ENCODE measurements around the gene CD52. TPM values are rescaled to one million over a fixed set of nuclear protein-coding genes. Genes with fewer than 3 reads are reported as not detected.
"Not testable (repeated sequence)": the region's sequence is repeated elsewhere in the genome, so short reads cannot be mapped to it uniquely, and the experiment has no call there.

Gene CD52
- total RNA-seq, 4 donors from 2014 or later: 3.0 to 12.3 TPM; not detected in 2

DNA sequence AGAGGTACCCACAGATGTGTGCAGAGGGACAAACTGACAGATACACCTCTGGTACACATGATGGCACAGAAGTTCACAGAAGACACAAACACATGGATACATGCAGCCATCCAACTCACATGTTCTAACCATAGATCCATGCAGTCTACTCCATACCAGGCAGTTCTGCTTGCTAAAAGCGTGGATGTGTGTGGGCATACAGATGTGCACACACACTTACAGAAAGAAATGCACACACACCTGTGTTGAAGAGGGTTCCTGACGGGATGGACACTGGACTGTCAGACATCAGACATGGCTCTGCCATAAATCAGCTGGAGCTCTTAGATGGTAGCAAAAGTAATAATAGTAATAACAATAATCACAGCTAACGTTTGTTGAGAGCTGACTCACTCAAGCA, 6.8 kb downstream of the CD52 start:
- intact Hi-C loops (cut with DNase I): loop anchor here (5.0 kb wide), 1 partner anchor 47 kb away; no protein-coding TSS in a partner anchor
- no peaks in the 10 kb centered on the region for H3K27me3 ChIP-seq

DNA sequence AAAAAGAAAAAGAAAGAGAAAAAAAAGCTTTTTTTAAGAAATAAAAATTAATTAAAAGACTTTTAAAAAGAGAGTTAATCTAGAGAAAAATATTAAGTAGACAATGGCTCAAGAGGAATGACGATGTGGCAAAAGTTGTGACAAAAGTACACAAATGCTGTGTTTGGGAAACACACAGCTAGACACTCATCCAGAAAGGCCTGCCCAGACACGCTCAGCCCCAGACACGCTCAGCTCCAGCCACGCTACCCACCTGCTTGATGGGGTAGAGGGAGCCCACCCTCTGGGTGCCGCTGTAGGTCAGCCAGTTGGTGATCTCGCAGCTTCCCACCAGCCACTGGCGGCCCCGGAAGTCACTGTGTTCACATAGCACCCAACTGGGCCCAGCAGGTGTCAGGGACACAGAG, 10.2 kb downstream of the CD52 start:
- TF ChIP-seq POLR2A (IDR thresholded peaks at IDR 0.05): no peak
- TF ChIP-seq, protein P1, sequence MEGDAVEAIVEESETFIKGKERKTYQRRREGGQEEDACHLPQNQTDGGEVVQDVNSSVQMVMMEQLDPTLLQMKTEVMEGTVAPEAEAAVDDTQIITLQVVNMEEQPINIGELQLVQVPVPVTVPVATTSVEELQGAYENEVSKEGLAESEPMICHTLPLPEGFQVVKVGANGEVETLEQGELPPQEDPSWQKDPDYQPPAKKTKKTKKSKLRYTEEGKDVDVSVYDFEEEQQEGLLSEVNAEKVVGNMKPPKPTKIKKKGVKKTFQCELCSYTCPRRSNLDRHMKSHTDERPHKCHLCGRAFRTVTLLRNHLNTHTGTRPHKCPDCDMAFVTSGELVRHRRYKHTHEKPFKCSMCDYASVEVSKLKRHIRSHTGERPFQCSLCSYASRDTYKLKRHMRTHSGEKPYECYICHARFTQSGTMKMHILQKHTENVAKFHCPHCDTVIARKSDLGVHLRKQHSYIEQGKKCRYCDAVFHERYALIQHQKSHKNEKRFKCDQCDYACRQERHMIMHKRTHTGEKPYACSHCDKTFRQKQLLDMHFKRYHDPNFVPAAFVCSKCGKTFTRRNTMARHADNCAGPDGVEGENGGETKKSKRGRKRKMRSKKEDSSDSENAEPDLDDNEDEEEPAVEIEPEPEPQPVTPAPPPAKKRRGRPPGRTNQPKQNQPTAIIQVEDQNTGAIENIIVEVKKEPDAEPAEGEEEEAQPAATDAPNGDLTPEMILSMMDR (IDR thresholded peaks at IDR 0.05): no peak
- no peak for DNase-seq
- H3K4me3 ChIP-seq (replicated peaks in 1 of 3): no peak overlapping the region
- H3K27ac ChIP-seq: no peak overlapping the region
- intact Hi-C loops (cut with DNase I): no loop called here
- H3K9me3 ChIP-seq: no peaks in the 10 kb centered on the region
- H3K4me1 ChIP-seq: no peaks in the 10 kb centered on the region
- no peaks in the 10 kb centered on the region for H3K27me3 ChIP-seq
- no peaks in the 10 kb centered on the region for H3K36me3 ChIP-seq
- WGBS, 2 donors: 77 to 87% methylated on average over 8 of the region's 8 CpGs

More for the DNA sequence above, 6.8 kb downstream of the CD52 start:
- 83 to 86% methylated on average over 3 of the region's 3 CpGs for WGBS, 2 donors
- no peak for TF ChIP-seq POLR2A (IDR thresholded peaks at IDR 0.05)
- TF ChIP-seq, protein P1 (IDR thresholded peaks at IDR 0.05): no peak
- H3K27ac ChIP-seq: no peak overlapping the region
- H3K36me3 ChIP-seq: no peaks in the 10 kb centered on the region
- no peak for DNase-seq
- H3K4me3 ChIP-seq (replicated peaks in 1 of 3): no peak overlapping the region
- H3K9me3 ChIP-seq: no peaks in the 10 kb centered on the region
- H3K4me1 ChIP-seq: peaks cover 0 to 8% of the 10 kb centered on the region in 2 donors

DNA sequence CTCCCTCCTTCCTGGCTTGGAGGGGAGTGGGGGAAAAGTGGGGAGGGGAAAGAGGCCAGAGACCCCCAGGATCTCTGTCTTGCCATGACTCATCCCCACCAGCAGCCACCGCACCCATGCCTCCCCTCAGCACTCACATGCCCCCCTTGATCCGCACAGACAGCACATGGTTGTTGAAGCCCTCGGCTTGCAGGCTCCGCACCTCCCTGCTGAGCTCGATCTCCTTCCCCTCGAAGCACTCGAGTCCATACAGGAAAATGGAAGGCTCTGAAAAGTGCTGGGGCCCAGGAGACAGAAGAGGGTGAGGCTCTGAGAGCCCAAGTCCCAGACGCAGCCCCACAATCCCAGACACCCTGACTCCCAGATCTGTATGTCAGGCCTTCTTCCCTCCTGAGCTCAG, 10.8 kb downstream of the CD52 start:
- Histone ChIP-seq H3K27me3 (no peaks in the 10 kb centered on the region), H3K4me1 (no peaks in the 10 kb centered on the region), H3K27ac (no peak overlapping the region), H3K36me3 (no peaks in the 10 kb centered on the region), H3K9me3 (no peaks in the 10 kb centered on the region), H3K4me3 (replicated peaks in 1 of 3) (no peak overlapping the region)
- no peak for DNase-seq
- intact Hi-C loops (cut with DNase I): no loop called here
- TF ChIP-seq, protein P1 (IDR thresholded peaks at IDR 0.05): no peak
- TF ChIP-seq POLR2A (IDR thresholded peaks at IDR 0.05): no peak
- WGBS, 2 donors: 79 to 84% methylated on average over 8 of the region's 8 CpGs

DNA sequence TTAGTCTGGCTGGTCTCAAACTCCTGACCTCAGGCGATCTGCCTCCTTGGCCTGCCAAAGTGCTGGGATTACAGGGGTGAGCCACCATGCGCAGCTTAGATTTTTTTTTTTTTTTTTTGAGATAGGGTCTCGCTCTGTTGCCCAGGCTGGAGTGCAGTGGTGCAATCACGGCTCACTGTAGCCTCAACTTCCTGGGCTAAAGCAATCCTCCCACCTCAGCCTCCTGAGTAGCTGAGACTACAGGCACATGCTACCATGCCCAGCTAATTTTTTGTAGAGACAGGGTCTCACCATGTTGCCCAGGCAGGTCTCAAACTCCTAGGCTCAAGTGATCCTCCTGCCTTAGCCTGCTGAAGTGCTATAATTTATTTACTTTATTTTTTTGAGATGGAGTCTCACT, 11.6 kb downstream of the CD52 start:
- WGBS, 2 donors: 94 to 98% methylated on average over 4 of the region's 4 CpGs
- H3K27me3 ChIP-seq; H3K27ac ChIP-seq; H3K9me3 ChIP-seq; H3K4me3 ChIP-seq (replicated peaks in 1 of 3); intact Hi-C loops (cut with DNase I); H3K36me3 ChIP-seq; DNase-seq; H3K4me1 ChIP-seq: not testable (repeated sequence)

DNA sequence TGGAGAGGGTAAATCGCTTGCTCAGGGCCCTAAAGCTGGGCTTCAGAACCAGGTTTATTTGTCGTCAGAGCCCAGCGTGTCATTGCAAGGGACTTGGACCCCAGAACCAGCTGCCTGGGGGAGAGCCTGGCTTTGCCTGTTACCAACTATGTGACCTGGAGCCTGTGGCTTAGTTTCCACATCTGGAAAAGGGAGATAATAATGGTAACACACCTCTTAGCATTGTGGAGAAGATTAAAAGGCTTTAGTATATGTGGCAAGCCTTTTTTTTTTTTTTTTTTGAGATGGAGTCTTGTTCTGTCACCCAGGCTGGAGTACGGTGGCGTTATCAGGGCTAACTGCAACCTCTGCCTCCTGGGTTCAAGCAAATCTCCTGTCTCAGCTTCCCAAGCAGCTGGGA, 12.5 kb downstream of the CD52 start:
- TF ChIP-seq POLR2A (IDR thresholded peaks at IDR 0.05): no peak
- TF ChIP-seq, protein P1 (IDR thresholded peaks at IDR 0.05): no peak
- Histone ChIP-seq H3K27ac (no peak overlapping the region), H3K36me3 (no peaks in the 10 kb centered on the region), H3K4me3 (replicated peaks in 1 of 3) (no peak overlapping the region), H3K4me1 (peaks cover 0 to 1% of the 10 kb centered on the region in 2 donors), H3K27me3 (no peaks in the 10 kb centered on the region), H3K9me3 (no peaks in the 10 kb centered on the region)
- no peak for DNase-seq
- 89 to 93% methylated on average over 5 of the region's 5 CpGs for WGBS, 2 donors
- intact Hi-C loops (cut with DNase I): no loop called here

DNA sequence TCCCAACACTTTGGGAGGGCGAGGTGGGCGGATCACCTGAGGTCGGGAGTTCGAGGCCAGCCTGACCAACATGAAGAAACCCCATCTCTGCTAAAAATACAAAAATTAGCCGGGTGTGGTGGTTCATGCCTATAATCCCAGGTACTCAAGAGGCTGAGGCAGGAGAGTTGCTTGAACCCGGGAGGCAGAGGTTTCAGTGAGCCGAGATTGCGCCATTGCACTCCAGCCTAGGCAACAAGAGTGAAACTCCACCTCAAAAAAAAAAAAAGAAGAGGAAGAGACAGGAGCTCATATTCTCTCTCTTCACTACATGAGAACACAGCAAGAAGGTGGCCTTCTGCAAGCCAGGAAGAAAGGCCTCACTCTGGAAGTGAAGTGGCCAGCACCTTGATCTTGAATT, 15.6 kb downstream of the CD52 start:
- H3K27me3 ChIP-seq; DNase-seq; H3K4me3 ChIP-seq (replicated peaks in 1 of 3); H3K36me3 ChIP-seq; intact Hi-C loops (cut with DNase I); H3K27ac ChIP-seq; H3K9me3 ChIP-seq: not testable (repeated sequence)
- 90 to 92% methylated on average over 8 of the region's 8 CpGs for WGBS, 2 donors
- H3K4me1 ChIP-seq: peaks cover 0 to 13% of the 10 kb centered on the region in 2 donors
